H1 (cell line): Measurements from ENCODE around the gene MYLK4. TPM values are rescaled to one million over a fixed set of nuclear protein-coding genes. Genes with fewer than 3 reads are reported as not detected.

Source experiments
- CTCF ChIA-PET: fragments of 300-600 bp; sonication (Branson Sonifier 250); formaldehyde crosslinking; loops from one replicate; lab custom pipeline; 2021; ENCODE audit not compliant: partially characterized antibody; lab: Charles Lee
- POLR2A ChIA-PET: fragments of 300-600 bp; sonication (Branson Sonifier 250); formaldehyde crosslinking; loops from one replicate; lab custom pipeline; 2021; ENCODE audit warnings: inconsistent platforms; ENCODE audit not compliant: partially characterized antibody; lab: Charles Lee
- DNase-seq, 2 experiments: peaks; one replicate each; pipeline versions ENCODE4 v3.0.0 to v3.0.0-alpha.2; 2010 to 2022; ENCODE audit warnings: low spot score in 2 of 2, low read depth in 1 of 2, mixed read lengths in 1 of 2
- FAIRE-seq: peaks from 2 replicates; lab custom pipeline; 2011; peaks lifted over from hg19 to GRCh38; lab: Jason Lieb, UNC
- H2AFZ ChIP-seq: 2 replicates; pipeline ENCODE4 v1.8.1; 2012; ENCODE audit warnings: low read length, inconsistent platforms
- H2AK5ac ChIP-seq: 2 replicates; pipeline ENCODE4 v1.6.1; 2013; ENCODE audit warnings: low read depth, low read length
- H2BK120ac ChIP-seq: replicated peaks from 2 replicates; pipeline ENCODE3; 2013; ENCODE audit warnings: low read depth, low read length, inconsistent platforms
- H2BK12ac ChIP-seq: 2 replicates; pipeline ENCODE4 v1.6.1; 2013; ENCODE audit warnings: low read depth, low read length
- H2BK15ac ChIP-seq: 2 replicates; pipeline ENCODE4 v1.6.1; 2013; ENCODE audit warnings: low read length
- H2BK20ac ChIP-seq: 2 replicates; pipeline ENCODE4 v1.6.1; 2013; ENCODE audit warnings: low read length
- H2BK5ac ChIP-seq: 2 replicates; pipeline ENCODE4 v1.6.1; 2013; ENCODE audit warnings: low read depth, low read length
- H3K14ac ChIP-seq: 2 replicates; pipeline ENCODE4 v1.6.1; 2013; ENCODE audit warnings: inconsistent platforms; ENCODE audit not compliant: insufficient read length
- H3K18ac ChIP-seq: 2 replicates; pipeline ENCODE4 v1.6.1; 2013; ENCODE audit warnings: low read length; ENCODE audit errors: extremely low read depth
- H3K23ac ChIP-seq: 2 replicates; pipeline ENCODE4 v1.6.1; 2013; ENCODE audit warnings: inconsistent platforms; ENCODE audit not compliant: insufficient read length
- H3K23me2 ChIP-seq: 2 replicates; pipeline ENCODE4 v1.6.1; 2013; ENCODE audit warnings: low read depth, low read length
- H3K27ac ChIP-seq: 2 replicates; pipeline ENCODE4 v1.6.1; 2011; ENCODE audit warnings: low read depth, low read length, inconsistent platforms
- H3K27me3 ChIP-seq, 4 experiments: replicated peaks in 1 of 4; 1 replicate in 1 of 4; 2 replicates in 3 of 4; pipeline versions ENCODE4 v1.6.1 to v1.8.1; 2011 to 2013; ENCODE audit warnings: low read length in 3 of 4, mild to moderate bottlenecking in 3 of 4, inconsistent platforms in 2 of 4, mixed read lengths in 2 of 4, moderate library complexity in 1 of 4; ENCODE audit not compliant: control insufficient read depth in 3 of 4, insufficient read depth in 3 of 4; ENCODE audit errors: extremely low read depth in 1 of 4
- H3K36me3 ChIP-seq, 4 experiments: 2 replicates each; pipeline versions ENCODE4 v1.6.1 to v1.8.1; 2011 to 2013; ENCODE audit warnings: mild to moderate bottlenecking in 4 of 4, low read length in 3 of 4, moderate library complexity in 2 of 4, control low read depth in 1 of 4, inconsistent platforms in 1 of 4; ENCODE audit not compliant: insufficient read depth in 4 of 4, control insufficient read depth in 2 of 4
- H3K4ac ChIP-seq: replicated peaks from 2 replicates; pipeline ENCODE3; 2013; ENCODE audit warnings: low read length, low read depth, mixed read lengths, inconsistent platforms; ENCODE audit not compliant: insufficient read length
- H3K4me1 ChIP-seq, 4 experiments: replicated peaks in 1 of 4; 1 replicate in 1 of 4; 2 replicates in 3 of 4; pipeline versions ENCODE4 v1.6.1 to v1.8.1; 2011 to 2013; ENCODE audit warnings: low read length in 3 of 4, inconsistent platforms in 2 of 4, mixed read lengths in 1 of 4; ENCODE audit not compliant: insufficient read depth in 4 of 4, control insufficient read depth in 3 of 4
- H3K4me2 ChIP-seq, 2 experiments: 2 replicates each; pipeline versions ENCODE4 v1.6.1 to v1.8.1; 2011 to 2013; ENCODE audit warnings: low read depth in 2 of 2, low read length in 2 of 2, control low read depth in 1 of 2, inconsistent platforms in 1 of 2, mild to moderate bottlenecking in 1 of 2; ENCODE audit not compliant: insufficient read depth in 1 of 2
- H3K4me3 ChIP-seq, 4 experiments: fragments of 200-600, 300-600 bp in 1 of 4; sonication (generic), shearing (Covaris generic), sonication (Bioruptor Twin) in 1 of 4; 2 replicates each; pipeline versions ENCODE4 v1.5.1 to v1.8.1; 2011 to 2016; ENCODE audit warnings: low read length in 4 of 4, low read depth in 3 of 4, control low read depth in 2 of 4, inconsistent platforms in 2 of 4, mild to moderate bottlenecking in 2 of 4, mixed read lengths in 1 of 4, moderate library complexity in 1 of 4; ENCODE audit not compliant: insufficient read depth in 2 of 4; ENCODE audit errors: extremely low read depth in 1 of 4
- H3K56ac ChIP-seq: replicated peaks from 2 replicates; pipeline ENCODE3; 2013; ENCODE audit warnings: low read depth, mild to moderate bottlenecking, mixed read lengths, low read length, inconsistent platforms; ENCODE audit not compliant: insufficient read length
- H3K79me1 ChIP-seq: 2 replicates; pipeline ENCODE4 v1.6.1; 2013; ENCODE audit warnings: low read depth, low read length, control low read depth
- H3K79me2 ChIP-seq, 2 experiments: 2 replicates each; pipeline versions ENCODE4 v1.6.1 to v1.8.1; 2012 to 2013; ENCODE audit warnings: low read length in 2 of 2, mild to moderate bottlenecking in 2 of 2, inconsistent platforms in 1 of 2; ENCODE audit not compliant: insufficient read depth in 2 of 2, control insufficient read depth in 1 of 2
- H3K9ac ChIP-seq, 4 experiments: replicated peaks in 1 of 4; 1 replicate in 1 of 4; 2 replicates in 3 of 4; pipeline versions ENCODE4 v1.6.1 to v1.8.1; 2011 to 2013; ENCODE audit warnings: low read depth in 3 of 4, low read length in 3 of 4, control low read depth in 2 of 4, mild to moderate bottlenecking in 2 of 4, moderate library complexity in 2 of 4, inconsistent platforms in 1 of 4; ENCODE audit errors: extremely low read depth in 1 of 4
- H3K9me3 ChIP-seq, 2 experiments: 2 replicates each; pipeline versions ENCODE4 v1.6.1 to v1.8.1; 2012 to 2013; ENCODE audit warnings: mild to moderate bottlenecking in 2 of 2, moderate library complexity in 2 of 2, control low read depth in 1 of 2, inconsistent platforms in 1 of 2, low read depth in 1 of 2, low read length in 1 of 2, mixed read lengths in 1 of 2; ENCODE audit not compliant: insufficient read depth in 2 of 2
- H4K20me1 ChIP-seq, 2 experiments: replicated peaks in 1 of 2; 2 replicates each; pipeline versions ENCODE3 to v1.8.1; 2011 to 2013; ENCODE audit warnings: inconsistent platforms in 2 of 2, low read length in 2 of 2, mild to moderate bottlenecking in 1 of 2; ENCODE audit not compliant: insufficient read depth in 2 of 2, control insufficient read depth in 1 of 2
- H4K5ac ChIP-seq: 2 replicates; pipeline ENCODE4 v1.6.1; 2013; ENCODE audit warnings: low read length, low read depth, mixed read lengths, inconsistent platforms; ENCODE audit not compliant: insufficient read length
- H4K8ac ChIP-seq: 2 replicates; pipeline ENCODE4 v1.8.0; 2013; ENCODE audit warnings: mild to moderate bottlenecking, moderate library complexity, low read length, inconsistent platforms; ENCODE audit not compliant: insufficient read depth; ENCODE audit errors: extremely low read depth
- H4K91ac ChIP-seq: replicated peaks from 2 replicates; pipeline ENCODE3; 2013; ENCODE audit warnings: low read length, mixed read lengths, inconsistent platforms; ENCODE audit not compliant: insufficient read length
- KDM1A ChIP-seq: fragments of 200-600, 300-600 bp; sonication (generic); IDR thresholded peaks from 2 replicates; pipeline ENCODE4 v1.7.1; 2016; ENCODE audit warnings: mild to moderate bottlenecking, low read length, borderline replicate concordance
- SIRT6 ChIP-seq: IDR thresholded peaks from one replicate; pipeline ENCODE4 v1.7.1; 2012; ENCODE audit warnings: low read length, inconsistent platforms
- TAF1 ChIP-seq: IDR thresholded peaks from 2 replicates; pipeline ENCODE4 v1.6.1; 2011; ENCODE audit warnings: mild to moderate bottlenecking, low read depth, low read length
- WGBS, 2 experiments: shearing (Covaris generic) in 1 of 2; methylation state at CpG; one replicate each; pipeline versions ENCODE4 v1.1.6 to v1.1.7; 2013 to 2015; ENCODE audit warnings: low lambda C conversion rate in 2 of 2, mixed read lengths in 2 of 2, inconsistent platforms in 1 of 2, low coverage in 1 of 2, missing lambda C conversion rate in 1 of 2; ENCODE audit not compliant: insufficient replicate concordance in 2 of 2, insufficient coverage in 1 of 2, insufficient read length in 1 of 2; ENCODE audit errors: extremely low coverage in 1 of 2, missing lambda C conversion rate in 1 of 2; 5-methylcytosine and 5-hydroxymethylcytosine counted together
- polyA plus RNA-seq, 7 experiments: library from polyadenylated mRNA; depleted of rRNA in 3 of 7; stranded (reverse) in 5 of 7; unstranded in 2 of 7; fragments of >200 nt in 5 of 7; fragments of 200-250 nt in 2 of 7; gene quantifications; 1 replicate in 5 of 7; 2 replicates in 1 of 7; 4 replicates in 1 of 7; pipeline versions ENCODE4 v1.2.1 to v1.2.3, GENCODE V29; 2011 to 2013; ENCODE audit warnings: missing spikeins in 2 of 7, mixed read lengths in 2 of 7
- total RNA-seq: library from RNA; stranded (reverse); fragmentation: NEBNext Ultra II Directional; extraction: Animal tissue kit (Norgen Biotek cat#: 25700); gene quantifications from 2 replicates; pipeline ENCODE4 v1.2.1, GENCODE V29; 2021

Gene MYLK4
- total and polyA plus RNA-seq, 2 of the 8 experiments (the other 6 are each of a cell fraction or from before 2014, with no cell fraction given) = 0.11 to 0.17 TPM

- no peaks in the 10 kb centered on the region for H3K36me3 ChIP-seq
- no peaks in the 10 kb centered on the region for H3K23me2 ChIP-seq
- no peak overlapping the region for H3K27ac ChIP-seq
- H4K91ac ChIP-seq = no peak overlapping the region
- no peaks in the 10 kb centered on the region for H3K79me2 ChIP-seq
- no peak overlapping the region for H3K14ac ChIP-seq
- CTCF ChIA-PET = interaction anchor here (1.0 to 5.3 kb wide), 3 partner anchors 18 to 20 kb away, joined by 3 to 23 read pairs (median 10); no protein-coding TSS in a partner anchor
- no peaks in the 10 kb centered on the region for H3K27me3 ChIP-seq
- H2AFZ ChIP-seq = no peak overlapping the region
- H4K5ac ChIP-seq = no peak overlapping the region
- no peak overlapping the region for H2BK15ac ChIP-seq
- H2BK20ac ChIP-seq = no peak overlapping the region
- POLR2A ChIA-PET = no interaction called here
- H4K8ac ChIP-seq = no peak overlapping the region
- no peak overlapping the region for H3K4me2 ChIP-seq
- no peak for DNase-seq
- no peak overlapping the region for H2BK5ac ChIP-seq
- no peak overlapping the region for H2BK12ac ChIP-seq
- no peaks in the 10 kb centered on the region for H4K20me1 ChIP-seq
- H3K9ac ChIP-seq = no peak overlapping the region
- H3K56ac ChIP-seq = no peak overlapping the region
- FAIRE-seq = no peak
- H3K9me3 ChIP-seq = peaks cover 0 to 7% of the 10 kb centered on the region in 2 experiments; a peak in 1 of 4 replicates
- no peak overlapping the region for H2AK5ac ChIP-seq
- H3K23ac ChIP-seq = no peak overlapping the region
- no peaks in the 10 kb centered on the region for H3K79me1 ChIP-seq
- H3K4ac ChIP-seq = no peak overlapping the region
- H3K18ac ChIP-seq = no peak overlapping the region
- WGBS, 2 experiments = 82% methylated on average over 6 of the region's 6 CpGs; no CpG with 5 or more reads in 1 of the 2 experiments
- no peak overlapping the region for H3K4me3 ChIP-seq
- no peaks in the 10 kb centered on the region; a peak in 2 of 7 replicates for H3K4me1 ChIP-seq
- TF ChIP-seq TAF1 (no peak), KDM1A (peak; percentile 82; the same call in 1 of the 2 replicates), SIRT6 (no peak)
- H2BK120ac ChIP-seq = no peak overlapping the region
Observed at GRCh38 chr6:2614155-2614554, 136.6 kb downstream of the MYLK4 start.

Other genes with a start within 250 kb of the MYLK4 start
- gene WRNIP1, start 14.5 kb upstream of the MYLK4 start, total RNA-seq = 39.2 TPM in 2 replicates
- gene WRNIP1, start 14.5 kb upstream of the MYLK4 start, polyA plus RNA-seq (2011; rRNA removed) = 38.2 and 42.2 TPM in 2 replicates
- gene SERPINB1, start 90.9 kb upstream of the MYLK4 start, total RNA-seq = 17.3 and 20.0 TPM in 2 replicates
- 6.1 and 8.1 TPM in 2 replicates for gene SERPINB1, start 90.9 kb upstream of the MYLK4 start, polyA plus RNA-seq (2011; rRNA removed)
- 63.5 and 66.8 TPM in 2 replicates for gene SERPINB9, start 152.4 kb upstream of the MYLK4 start, total RNA-seq
- gene SERPINB9, start 152.4 kb upstream of the MYLK4 start, polyA plus RNA-seq (2011; rRNA removed) = 53.5 and 93.8 TPM in 2 replicates
- 29.4 and 31.2 TPM in 2 replicates for gene SERPINB6, start 220.6 kb upstream of the MYLK4 start, total RNA-seq
- 27.2 and 29.5 TPM in 2 replicates for gene SERPINB6, start 220.6 kb upstream of the MYLK4 start, polyA plus RNA-seq (2011; rRNA removed)
- 126 and 135 TPM in 2 replicates for gene NQO2, start 249.0 kb upstream of the MYLK4 start, total RNA-seq
- 135 and 168 TPM in 2 replicates for gene NQO2, start 249.0 kb upstream of the MYLK4 start, polyA plus RNA-seq (2011; rRNA removed)